Nephron (organoid): Measurements from ENCODE around the gene SSC4D.
"Not testable (repeated sequence)": the region's sequence is repeated elsewhere in the genome, so short reads cannot be mapped to it uniquely, and the experiment has no call there.

Experiments
- H3K27ac Mint-ChIP-seq, 3 experiments: 2 replicates each; pipeline ENCODE4 v1.8.0; 2020; ENCODE audit warnings: mixed read lengths in 3 of 3, mild to moderate bottlenecking in 2 of 3, moderate library complexity in 1 of 3
- H3K27me3 Mint-ChIP-seq: 2 replicates; pipeline ENCODE4 v1.8.0; 2021; ENCODE audit warnings: low read depth, mild to moderate bottlenecking, moderate library complexity, mixed read lengths
- H3K36me3 Mint-ChIP-seq: 2 replicates; pipeline ENCODE4 v1.8.0; 2020; ENCODE audit warnings: low read depth, mixed read lengths
- H3K4me1 Mint-ChIP-seq: 2 replicates; pipeline ENCODE4 v1.8.0; 2020; ENCODE audit warnings: mixed read lengths
- H3K4me3 Mint-ChIP-seq, 3 experiments: 2 replicates each; pipeline ENCODE4 v1.8.0; 2020; ENCODE audit warnings: mild to moderate bottlenecking in 3 of 3, mixed read lengths in 3 of 3, moderate library complexity in 2 of 3
- H3K9me3 Mint-ChIP-seq: 2 replicates; pipeline ENCODE4 v1.8.0; 2020; ENCODE audit warnings: mixed read lengths
- CTCF ChIP-seq, 3 experiments: fragments of 200-600 bp; sonication (generic); IDR thresholded peaks; one replicate each; pipeline ENCODE4 v1.5.0; 2021; ENCODE audit warnings: antibody characterized with exemption in 3 of 3; ENCODE audit not compliant: unreplicated experiment in 3 of 3

SSC4D gene

GRCh38 chr7:76426246-76426645 is 16.7 kb upstream of the SSC4D start:
- H3K36me3 Mint-ChIP-seq, result no peaks in the 10 kb centered on the region
- no peak overlapping the region for H3K27ac Mint-ChIP-seq
- no peak for TF ChIP-seq CTCF (IDR thresholded peaks at IDR 0.05; ENCODE audit: unreplicated experiment in 3 of 3)
- H3K4me3 Mint-ChIP-seq, result no peak overlapping the region
- H3K27me3 Mint-ChIP-seq, result peaks cover 28% of the 10 kb centered on the region
- peaks cover 11% of the 10 kb centered on the region for H3K4me1 Mint-ChIP-seq
- no peaks in the 10 kb centered on the region for H3K9me3 Mint-ChIP-seq

- not testable (repeated sequence) for H3K4me3 Mint-ChIP-seq, H3K36me3 Mint-ChIP-seq, H3K9me3 Mint-ChIP-seq, H3K27ac Mint-ChIP-seq
- H3K27me3 Mint-ChIP-seq, result peaks cover 23% of the 10 kb centered on the region
- peaks cover 11% of the 10 kb centered on the region for H3K4me1 Mint-ChIP-seq
These were observed 16.1 kb upstream of the SSC4D start for GRCh38 chr7:76425558-76425957.

- H3K36me3 Mint-ChIP-seq, result no peaks in the 10 kb centered on the region
- H3K9me3 Mint-ChIP-seq, result no peaks in the 10 kb centered on the region
- H3K4me3 Mint-ChIP-seq, result no peak overlapping the region
- H3K4me1 Mint-ChIP-seq, result peaks cover 11% of the 10 kb centered on the region
- TF ChIP-seq CTCF (IDR thresholded peaks at IDR 0.05; ENCODE audit: unreplicated experiment in 3 of 3), result no peak
- no peak overlapping the region for H3K27ac Mint-ChIP-seq
- peaks cover 23% of the 10 kb centered on the region for H3K27me3 Mint-ChIP-seq
These were observed 15.7 kb upstream of the SSC4D start for GRCh38 chr7:76425156-76425555.

GRCh38 chr7:76424413-76425111 is 15.1 kb upstream of the SSC4D start, which contains the start of gene ZP3:
TSS of gene ZP3 (plus strand) at chr7:76424950. CDS start at chr7:76424965, 15 bp downstream.
- Mint-ChIP-seq H3K4me1 (peaks cover 11% of the 10 kb centered on the region), H3K27me3 (peaks cover 23% of the 10 kb centered on the region), H3K27ac (peak within 1 kb of the TSS; percentile 44 to 80 (median 68)), H3K36me3 (no peaks in the 10 kb centered on the region), H3K4me3 (no peak within 1 kb of the TSS), H3K9me3 (no peaks in the 10 kb centered on the region)
- TF ChIP-seq CTCF (IDR thresholded peaks at IDR 0.05; ENCODE audit: unreplicated experiment in 3 of 3), result no peak

GRCh38 chr7:76423666-76424412 is 14.3 kb upstream of the SSC4D start:
- peaks cover 17% of the 10 kb centered on the region for H3K4me1 Mint-ChIP-seq
- TF ChIP-seq CTCF (IDR thresholded peaks at IDR 0.05; ENCODE audit: unreplicated experiment in 3 of 3), result no peak
- H3K36me3 Mint-ChIP-seq, result no peaks in the 10 kb centered on the region
- peaks cover 18% of the 10 kb centered on the region for H3K27me3 Mint-ChIP-seq
- peak overlapping the region; percentile 44 to 80 (median 68) for H3K27ac Mint-ChIP-seq
- H3K9me3 Mint-ChIP-seq, result no peaks in the 10 kb centered on the region
- no peak overlapping the region for H3K4me3 Mint-ChIP-seq

GRCh38 chr7:76421097-76421496 is 11.6 kb upstream of the SSC4D start:
- H3K36me3 Mint-ChIP-seq, H3K9me3 Mint-ChIP-seq, H3K4me3 Mint-ChIP-seq, H3K27ac Mint-ChIP-seq: not testable (repeated sequence)
- H3K27me3 Mint-ChIP-seq, result peaks cover 11% of the 10 kb centered on the region
- H3K4me1 Mint-ChIP-seq, result peaks cover 17% of the 10 kb centered on the region

GRCh38 chr7:76417654-76418310 is 8.3 kb upstream of the SSC4D start:
- not testable (repeated sequence) for H3K27ac Mint-ChIP-seq, H3K4me1 Mint-ChIP-seq, H3K4me3 Mint-ChIP-seq, H3K36me3 Mint-ChIP-seq, H3K9me3 Mint-ChIP-seq, H3K27me3 Mint-ChIP-seq
